Measurements from ENCODE around the gene ZBTB48. TPM values are rescaled to one million over a fixed set of nuclear protein-coding genes. Genes with fewer than 3 reads are reported as not detected.

Gene ZBTB48
- total RNA-seq, 2 donors from 2014 or later: 28.2 to 31.0 TPM

DNA sequence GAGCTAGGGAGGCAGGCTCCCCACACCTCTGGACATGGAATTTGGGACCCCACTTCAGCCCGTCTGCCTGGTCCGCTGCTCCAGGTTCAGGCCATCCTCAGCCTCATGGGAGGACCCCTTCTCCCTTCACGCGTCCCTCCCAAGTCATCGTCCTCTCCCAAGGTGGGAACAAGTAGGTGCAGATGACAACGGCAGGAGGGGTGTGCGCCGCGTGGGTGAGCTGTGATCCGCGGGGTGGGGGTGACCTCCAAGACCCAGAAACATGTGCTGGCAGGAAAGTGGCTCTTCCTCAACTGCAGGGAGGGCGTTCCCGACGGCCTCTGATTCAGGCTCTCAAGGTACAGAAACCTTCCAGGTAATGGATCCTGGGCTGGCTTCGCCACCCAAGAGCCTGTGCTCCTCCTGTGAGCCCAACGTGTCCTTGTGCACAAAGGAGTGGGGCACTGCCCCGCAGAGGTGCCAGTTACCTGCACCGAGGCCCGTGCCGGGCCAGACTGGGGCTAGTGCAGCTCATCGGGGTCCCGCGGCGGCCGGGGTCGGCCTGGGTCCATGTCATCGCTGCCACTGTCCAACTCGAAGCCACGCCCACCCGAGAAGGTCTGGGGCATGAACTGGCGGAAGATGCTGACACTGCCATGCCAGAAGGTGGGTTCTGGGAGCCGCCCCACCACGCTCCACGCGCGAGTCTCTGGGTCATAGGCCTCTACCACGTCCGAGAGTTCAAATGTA is 13.2 kb downstream of the ZBTB48 start:
- H3K36me3 ChIP-seq (ENCODE audit: control insufficient read depth, insufficient read depth, low read length): peaks cover 69% of the 10 kb centered on the region
- no peaks in the 10 kb centered on the region for H3K4me1 Mint-ChIP-seq
- no peak overlapping the region for H3K27ac Mint-ChIP-seq
- peaks cover 49% of the 10 kb centered on the region for H3K36me3 Mint-ChIP-seq (ENCODE audit: low read depth)
- no peak overlapping the region for H3K27ac ChIP-seq (ENCODE audit: low read depth, low read length)
- no peak overlapping the region for H3K4me3 ChIP-seq (ENCODE audit: low read length)
- no peaks in the 10 kb centered on the region for H3K27me3 ChIP-seq (ENCODE audit: control insufficient read depth, insufficient read depth, low read length, poor library complexity, severe bottlenecking)
- 94 to 98% methylated on average over 38 of the region's 38 CpGs for WGBS, 2 experiments (ENCODE audit: insufficient coverage in 1 of 2, insufficient read length in 1 of 2)
- no peaks in the 10 kb centered on the region for H3K27me3 Mint-ChIP-seq (ENCODE audit: insufficient read depth)
- no peaks in the 10 kb centered on the region for H3K9me3 ChIP-seq (ENCODE audit: control insufficient read depth, low read length)
- H3K9ac ChIP-seq (ENCODE audit: extremely low read depth, low read length, poor library complexity, severe bottlenecking): no peak overlapping the region
- no peak for DNase-seq
- H3K9me3 Mint-ChIP-seq: no peaks in the 10 kb centered on the region
- TF ChIP-seq, protein P1, sequence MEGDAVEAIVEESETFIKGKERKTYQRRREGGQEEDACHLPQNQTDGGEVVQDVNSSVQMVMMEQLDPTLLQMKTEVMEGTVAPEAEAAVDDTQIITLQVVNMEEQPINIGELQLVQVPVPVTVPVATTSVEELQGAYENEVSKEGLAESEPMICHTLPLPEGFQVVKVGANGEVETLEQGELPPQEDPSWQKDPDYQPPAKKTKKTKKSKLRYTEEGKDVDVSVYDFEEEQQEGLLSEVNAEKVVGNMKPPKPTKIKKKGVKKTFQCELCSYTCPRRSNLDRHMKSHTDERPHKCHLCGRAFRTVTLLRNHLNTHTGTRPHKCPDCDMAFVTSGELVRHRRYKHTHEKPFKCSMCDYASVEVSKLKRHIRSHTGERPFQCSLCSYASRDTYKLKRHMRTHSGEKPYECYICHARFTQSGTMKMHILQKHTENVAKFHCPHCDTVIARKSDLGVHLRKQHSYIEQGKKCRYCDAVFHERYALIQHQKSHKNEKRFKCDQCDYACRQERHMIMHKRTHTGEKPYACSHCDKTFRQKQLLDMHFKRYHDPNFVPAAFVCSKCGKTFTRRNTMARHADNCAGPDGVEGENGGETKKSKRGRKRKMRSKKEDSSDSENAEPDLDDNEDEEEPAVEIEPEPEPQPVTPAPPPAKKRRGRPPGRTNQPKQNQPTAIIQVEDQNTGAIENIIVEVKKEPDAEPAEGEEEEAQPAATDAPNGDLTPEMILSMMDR (conservative IDR thresholded peaks at IDR 0.05): no peak
- H3K4me3 Mint-ChIP-seq: no peak overlapping the region
- no peaks in the 10 kb centered on the region for H3K4me1 ChIP-seq (ENCODE audit: control insufficient read depth, insufficient read depth, low read length)

DNA sequence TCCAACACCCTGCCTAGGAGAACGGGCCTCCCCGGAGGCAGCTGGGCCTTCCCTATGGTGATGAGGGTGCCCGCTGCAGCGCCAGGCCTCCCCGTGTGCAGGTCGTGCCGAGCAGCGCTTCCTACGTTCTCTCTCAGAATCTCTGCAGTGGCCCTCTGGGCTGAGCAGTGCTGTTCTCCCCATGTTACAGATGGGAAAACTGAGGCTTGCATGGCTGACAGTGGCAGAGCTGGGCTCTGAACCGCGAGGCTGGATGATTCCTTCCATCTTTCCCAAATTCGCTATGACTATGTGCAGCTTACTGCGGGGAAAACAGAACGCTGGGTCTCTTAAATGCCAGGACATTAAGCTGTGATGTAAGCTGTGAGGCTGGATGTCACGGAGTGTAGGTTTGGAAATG is 14.0 kb downstream of the ZBTB48 start:
- TF ChIP-seq, protein P1 (conservative IDR thresholded peaks at IDR 0.05): no peak
- no peaks in the 10 kb centered on the region for H3K9me3 ChIP-seq (ENCODE audit: control insufficient read depth, low read length)
- WGBS, 2 experiments (ENCODE audit: insufficient coverage in 1 of 2, insufficient read length in 1 of 2): 94 to 98% methylated on average over 14 to 15 of the region's 15 CpGs

DNA sequence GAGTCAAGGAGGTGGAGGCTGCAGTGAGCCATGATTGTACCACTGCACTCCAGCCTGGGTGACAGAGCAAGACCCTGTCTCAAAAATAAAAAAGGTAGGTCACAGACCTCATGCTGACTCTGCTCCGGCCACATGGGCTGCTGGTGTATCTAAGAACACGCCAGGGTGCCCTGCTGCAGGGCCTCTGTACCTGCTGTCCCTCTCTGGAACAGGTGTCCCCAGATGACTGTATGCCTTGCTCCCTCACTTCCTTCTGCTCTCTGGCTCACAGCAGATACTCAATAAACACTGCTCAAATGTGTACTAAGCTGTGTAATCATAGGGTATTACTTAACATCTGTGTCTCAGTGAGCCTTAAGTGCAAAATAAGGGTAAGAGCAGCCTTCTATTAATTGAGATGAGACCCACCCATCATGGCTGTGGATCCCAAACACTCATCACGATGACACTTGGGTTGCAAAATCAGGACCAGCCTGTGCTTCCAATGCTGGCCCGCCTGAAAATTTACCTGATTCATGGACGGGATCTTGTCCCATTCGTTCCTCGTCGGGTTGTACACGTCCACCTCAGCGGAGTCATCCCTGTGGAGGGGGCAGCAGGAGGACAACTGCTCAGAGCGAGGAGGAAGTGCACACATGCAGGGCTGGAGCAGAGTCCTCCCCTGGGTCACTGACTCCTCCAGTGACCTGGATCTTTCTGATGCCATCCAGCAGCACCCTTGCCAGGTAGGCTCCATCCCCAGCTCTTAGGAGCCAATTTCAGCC is 15.4 kb downstream of the ZBTB48 start:
- H3K27ac ChIP-seq (ENCODE audit: low read depth, low read length): no peak overlapping the region
- no peaks in the 10 kb centered on the region for H3K27me3 ChIP-seq (ENCODE audit: control insufficient read depth, insufficient read depth, low read length, poor library complexity, severe bottlenecking)
- WGBS, 2 experiments (ENCODE audit: insufficient coverage in 1 of 2, insufficient read length in 1 of 2): 91 to 94% methylated on average over 11 of the region's 11 CpGs
- H3K36me3 ChIP-seq (ENCODE audit: control insufficient read depth, insufficient read depth, low read length): peaks cover 69% of the 10 kb centered on the region
- H3K4me1 Mint-ChIP-seq: peaks cover 2% of the 10 kb centered on the region
- no peak overlapping the region for H3K27ac Mint-ChIP-seq
- H3K9me3 ChIP-seq (ENCODE audit: control insufficient read depth, low read length): no peaks in the 10 kb centered on the region
- H3K9me3 Mint-ChIP-seq: no peaks in the 10 kb centered on the region
- H3K4me3 Mint-ChIP-seq: no peak overlapping the region
- H3K4me1 ChIP-seq (ENCODE audit: control insufficient read depth, insufficient read depth, low read length): peaks cover 4% of the 10 kb centered on the region
- H3K36me3 Mint-ChIP-seq (ENCODE audit: low read depth): peaks cover 38% of the 10 kb centered on the region
- no peaks in the 10 kb centered on the region for H3K27me3 Mint-ChIP-seq (ENCODE audit: insufficient read depth)
- DNase-seq: peak; percentile 25
- no peak overlapping the region for H3K9ac ChIP-seq (ENCODE audit: extremely low read depth, low read length, poor library complexity, severe bottlenecking)
- no peak overlapping the region for H3K4me3 ChIP-seq (ENCODE audit: low read length)
- TF ChIP-seq, protein P1 (conservative IDR thresholded peaks at IDR 0.05): no peak

More for the DNA sequence above, 14.0 kb downstream of the ZBTB48 start:
- Histone ChIP-seq H3K27me3 (ENCODE audit: control insufficient read depth, insufficient read depth, low read length, poor library complexity, severe bottlenecking) (no peaks in the 10 kb centered on the region), H3K9ac (ENCODE audit: extremely low read depth, low read length, poor library complexity, severe bottlenecking) (no peak overlapping the region), H3K4me1 (ENCODE audit: control insufficient read depth, insufficient read depth, low read length) (no peaks in the 10 kb centered on the region), H3K27ac (ENCODE audit: low read depth, low read length) (no peak overlapping the region), H3K36me3 (ENCODE audit: control insufficient read depth, insufficient read depth, low read length) (peaks cover 65% of the 10 kb centered on the region), H3K4me3 (ENCODE audit: low read length) (no peak overlapping the region)
- Mint-ChIP-seq H3K27me3 (ENCODE audit: insufficient read depth) (no peaks in the 10 kb centered on the region), H3K4me3 (no peak overlapping the region), H3K27ac (no peak overlapping the region), H3K4me1 (no peaks in the 10 kb centered on the region), H3K36me3 (ENCODE audit: low read depth) (peaks cover 45% of the 10 kb centered on the region), H3K9me3 (no peaks in the 10 kb centered on the region)
- DNase-seq: no peak

Measured in endodermal cell (in vitro differentiated cells).